ENCODE measurements around the gene PPP1R3E.

DNA sequence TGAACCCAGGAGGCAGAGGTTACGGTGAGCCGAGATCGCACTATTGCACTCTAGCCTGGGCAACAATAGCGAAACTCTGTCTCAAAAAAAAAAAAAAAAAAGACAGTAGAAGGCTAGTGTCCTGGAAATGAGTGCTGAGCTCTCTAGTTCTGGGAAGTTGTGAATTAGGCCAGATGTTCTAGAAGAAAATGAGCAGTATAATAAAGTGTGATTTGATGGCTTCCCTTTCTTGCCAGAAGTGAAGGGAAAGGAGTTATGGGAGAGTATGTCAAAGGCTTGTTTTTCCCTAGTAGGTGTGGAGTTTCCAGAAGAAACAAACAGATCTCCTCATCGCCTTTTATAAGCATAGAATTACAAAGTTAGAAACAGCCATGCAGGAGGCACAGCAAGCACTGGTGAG lies 44.4 kb downstream of the PPP1R3E start:
- TF ChIP-seq, protein P1, sequence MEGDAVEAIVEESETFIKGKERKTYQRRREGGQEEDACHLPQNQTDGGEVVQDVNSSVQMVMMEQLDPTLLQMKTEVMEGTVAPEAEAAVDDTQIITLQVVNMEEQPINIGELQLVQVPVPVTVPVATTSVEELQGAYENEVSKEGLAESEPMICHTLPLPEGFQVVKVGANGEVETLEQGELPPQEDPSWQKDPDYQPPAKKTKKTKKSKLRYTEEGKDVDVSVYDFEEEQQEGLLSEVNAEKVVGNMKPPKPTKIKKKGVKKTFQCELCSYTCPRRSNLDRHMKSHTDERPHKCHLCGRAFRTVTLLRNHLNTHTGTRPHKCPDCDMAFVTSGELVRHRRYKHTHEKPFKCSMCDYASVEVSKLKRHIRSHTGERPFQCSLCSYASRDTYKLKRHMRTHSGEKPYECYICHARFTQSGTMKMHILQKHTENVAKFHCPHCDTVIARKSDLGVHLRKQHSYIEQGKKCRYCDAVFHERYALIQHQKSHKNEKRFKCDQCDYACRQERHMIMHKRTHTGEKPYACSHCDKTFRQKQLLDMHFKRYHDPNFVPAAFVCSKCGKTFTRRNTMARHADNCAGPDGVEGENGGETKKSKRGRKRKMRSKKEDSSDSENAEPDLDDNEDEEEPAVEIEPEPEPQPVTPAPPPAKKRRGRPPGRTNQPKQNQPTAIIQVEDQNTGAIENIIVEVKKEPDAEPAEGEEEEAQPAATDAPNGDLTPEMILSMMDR (conservative IDR thresholded peaks at IDR 0.05 in 1 of 2, IDR thresholded peaks at IDR 0.05 in 1 of 2; ENCODE audit: low read depth in 1 of 2, low read length in 2 of 2) = no peak
- TF ChIP-seq EZH2 (IDR thresholded peaks at IDR 0.05; ENCODE audit: low read length, missing control alignments) = no peak

Measured in fibroblast of lung (primary cell).